Vagina (tissue), 2 donors: ENCODE measurements around the gene CCNI2. TPM values are rescaled to one million over a fixed set of nuclear protein-coding genes. Genes with fewer than 3 reads are reported as not detected.

Source experiments
- DNase-seq, 2 donors: peaks; one replicate each; pipeline ENCODE4 v3.0.0-alpha.2; 2017; ENCODE audit errors: extremely low spot score in 2 of 2
- H3K27ac ChIP-seq: fragments of 200-600 bp; sonication (generic); one replicate; pipeline ENCODE4 v1.5.1; 2019
- H3K27me3 ChIP-seq: fragments of 200-600 bp; sonication (generic); one replicate; pipeline ENCODE4 v1.5.1; 2019
- H3K36me3 ChIP-seq, 2 donors: fragments of 200-600 bp; sonication (generic); one replicate each; pipeline ENCODE4 v1.5.1; 2017 to 2019
- H3K4me1 ChIP-seq: fragments of 200-600 bp; sonication (generic); one replicate; pipeline ENCODE4 v1.5.1; 2019
- H3K4me3 ChIP-seq, 2 donors: fragments of 200-600 bp; sonication (generic); 1 replicate in 1 of 2; 2 replicates in 1 of 2; pipeline ENCODE4 v1.5.1; 2016 to 2019
- H3K9me3 ChIP-seq: fragments of 200-600 bp; sonication (generic); one replicate; pipeline ENCODE4 v1.5.1; 2019
- CTCF ChIP-seq, 3 experiments: fragments of 450-650 bp in 2 of 3; fragments of 200-600 bp in 1 of 3; sonication (generic) in 1 of 3; IDR thresholded peaks; one replicate each; pipeline ENCODE4 v1.5.1; 2017 to 2019; ENCODE audit warnings: antibody characterized with exemption in 3 of 3, mild to moderate bottlenecking in 2 of 3, moderate library complexity in 2 of 3
- POLR2A ChIP-seq, 2 donors: fragments of 450-650 bp; IDR thresholded peaks; one replicate each; pipeline ENCODE4 v1.6.1; 2017; ENCODE audit warnings: antibody characterized with exemption in 2 of 2, mild to moderate bottlenecking in 2 of 2, moderate library complexity in 2 of 2
- POLR2AphosphoS5 ChIP-seq, 2 donors: sonication (generic); formaldehyde crosslinking; IDR thresholded peaks; one replicate each; pipeline ENCODE4 v1.9.0; 2017; ENCODE audit warnings: antibody characterized with exemption in 2 of 2, mild to moderate bottlenecking in 2 of 2, low read depth in 1 of 2; ENCODE audit not compliant: insufficient read depth in 1 of 2
- intact Hi-C: fragments of 100-400 bp; cut with DNase I; formaldehyde crosslinking; loops from one replicate; pipeline ENCODE4 v1.15.1; 2023
- total RNA-seq: library from RNA; depleted of rRNA; stranded (reverse); fragments of >200 nt; gene quantifications from one replicate; pipeline ENCODE4 v1.2.3, GENCODE V29; 2016

CCNI2 gene
- total RNA-seq, 1 donor from 2014 or later: not detected

GRCh38 chr5:132778856-132779255, 31.6 kb downstream of the CCNI2 start:
- no peaks in the 10 kb centered on the region for H3K36me3 ChIP-seq
- no peak for DNase-seq
- H3K27me3 ChIP-seq: no peaks in the 10 kb centered on the region
- H3K4me3 ChIP-seq: no peak overlapping the region
- no peak for TF ChIP-seq POLR2A (IDR thresholded peaks at IDR 0.05)
- H3K4me1 ChIP-seq: peaks cover 37% of the 10 kb centered on the region
- no peaks in the 10 kb centered on the region for H3K9me3 ChIP-seq
- intact Hi-C loops: no loop called here
- no peak overlapping the region for H3K27ac ChIP-seq

GRCh38 chr5:132779961-132780360, 32.7 kb downstream of the CCNI2 start:
- TF ChIP-seq CTCF (IDR thresholded peaks at IDR 0.05) (no peak), POLR2AphosphoS5 (IDR thresholded peaks at IDR 0.05; ENCODE audit: insufficient read depth in 1 of 2, low read depth in 1 of 2) (no peak), POLR2A (IDR thresholded peaks at IDR 0.05) (no peak)
- no peak for DNase-seq
- no peak overlapping the region for H3K27ac ChIP-seq
- peaks cover 26% of the 10 kb centered on the region for H3K4me1 ChIP-seq
- no peaks in the 10 kb centered on the region for H3K27me3 ChIP-seq
- H3K36me3 ChIP-seq: no peaks in the 10 kb centered on the region
- no peak overlapping the region for H3K4me3 ChIP-seq
- no peaks in the 10 kb centered on the region for H3K9me3 ChIP-seq
- intact Hi-C loops: no loop called here

GRCh38 chr5:132780577-132780976, 33.4 kb downstream of the CCNI2 start:
- no peak for DNase-seq
- no peak for TF ChIP-seq POLR2AphosphoS5 (IDR thresholded peaks at IDR 0.05; ENCODE audit: insufficient read depth in 1 of 2, low read depth in 1 of 2)
- no peak for TF ChIP-seq CTCF (IDR thresholded peaks at IDR 0.05)
- no peak for TF ChIP-seq POLR2A (IDR thresholded peaks at IDR 0.05)
- H3K27ac ChIP-seq: no peak overlapping the region
- no peak overlapping the region for H3K4me3 ChIP-seq
- H3K4me1 ChIP-seq: peaks cover 20% of the 10 kb centered on the region
- intact Hi-C loops: no loop called here
- no peaks in the 10 kb centered on the region for H3K36me3 ChIP-seq
- H3K9me3 ChIP-seq: no peaks in the 10 kb centered on the region
- no peaks in the 10 kb centered on the region for H3K27me3 ChIP-seq

DNA sequence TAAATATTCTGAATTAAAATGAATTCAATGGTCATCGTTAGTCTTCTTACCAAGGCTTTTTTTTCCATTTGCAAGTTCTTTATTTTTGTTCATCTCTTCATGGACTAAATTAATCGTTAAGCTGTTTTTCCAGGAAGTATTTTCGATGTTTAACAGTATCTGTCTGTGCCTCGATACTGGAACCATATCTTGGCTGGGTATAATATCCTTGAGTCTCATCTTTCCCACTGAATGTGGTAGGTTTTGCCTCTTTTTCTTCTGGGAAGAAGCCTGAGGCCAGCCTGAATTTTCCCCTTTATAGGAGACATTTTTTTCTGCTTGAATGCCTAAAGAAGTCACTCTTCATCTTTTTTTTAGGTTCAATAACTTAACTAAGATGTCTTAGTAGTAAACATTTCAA, 33.8 kb downstream of the CCNI2 start:
- Histone ChIP-seq H3K9me3 (no peaks in the 10 kb centered on the region), H3K27me3 (no peaks in the 10 kb centered on the region), H3K4me3 (no peak overlapping the region), H3K27ac (no peak overlapping the region), H3K36me3 (no peaks in the 10 kb centered on the region), H3K4me1 (peaks cover 15% of the 10 kb centered on the region)
- intact Hi-C loops: no loop called here
- TF ChIP-seq POLR2A (IDR thresholded peaks at IDR 0.05): no peak
- TF ChIP-seq POLR2AphosphoS5 (IDR thresholded peaks at IDR 0.05; ENCODE audit: insufficient read depth in 1 of 2, low read depth in 1 of 2): no peak
- no peak for TF ChIP-seq CTCF (IDR thresholded peaks at IDR 0.05)
- DNase-seq: no peak

DNA sequence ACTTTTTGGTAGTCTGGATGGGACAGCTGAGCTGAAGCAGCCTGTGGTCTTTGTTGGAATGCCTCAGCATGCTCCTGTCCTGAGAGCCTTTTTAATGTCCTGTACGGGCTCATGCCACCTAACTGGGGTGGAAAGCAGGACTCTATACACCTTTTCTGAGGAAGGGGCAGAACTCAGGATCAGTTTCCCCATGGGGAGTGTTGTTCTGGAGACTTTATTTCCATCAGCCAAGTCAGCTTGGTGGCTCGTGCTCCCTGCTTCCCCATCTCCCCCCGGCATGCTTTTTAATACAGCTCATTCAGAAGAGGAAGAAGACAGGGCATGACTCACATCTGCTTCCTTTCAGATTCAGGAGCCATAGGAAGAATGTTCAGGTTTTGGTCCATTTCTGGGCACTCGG, 34.9 kb downstream of the CCNI2 start:
- intact Hi-C loops: no loop called here
- H3K36me3 ChIP-seq: no peaks in the 10 kb centered on the region
- H3K27ac ChIP-seq: no peak overlapping the region
- H3K4me1 ChIP-seq: peaks cover 9% of the 10 kb centered on the region
- H3K9me3 ChIP-seq: no peaks in the 10 kb centered on the region
- TF ChIP-seq POLR2A (IDR thresholded peaks at IDR 0.05) (no peak), CTCF (IDR thresholded peaks at IDR 0.05) (no peak), POLR2AphosphoS5 (IDR thresholded peaks at IDR 0.05; ENCODE audit: insufficient read depth in 1 of 2, low read depth in 1 of 2) (no peak)
- H3K4me3 ChIP-seq: no peak overlapping the region
- no peaks in the 10 kb centered on the region for H3K27me3 ChIP-seq
- DNase-seq: no peak

- no peak for DNase-seq
- intact Hi-C loops: no loop called here
- H3K36me3 ChIP-seq: no peaks in the 10 kb centered on the region
- H3K4me3 ChIP-seq: no peak overlapping the region
- no peak overlapping the region for H3K27ac ChIP-seq
- no peak for TF ChIP-seq POLR2AphosphoS5 (IDR thresholded peaks at IDR 0.05; ENCODE audit: insufficient read depth in 1 of 2, low read depth in 1 of 2)
- TF ChIP-seq CTCF (IDR thresholded peaks at IDR 0.05): no peak
- TF ChIP-seq POLR2A (IDR thresholded peaks at IDR 0.05): no peak
- no peaks in the 10 kb centered on the region for H3K27me3 ChIP-seq
- no peaks in the 10 kb centered on the region for H3K9me3 ChIP-seq
- H3K4me1 ChIP-seq: no peaks in the 10 kb centered on the region
Measured at GRCh38 chr5:132785365-132785764, 38.1 kb downstream of the CCNI2 start.
